ENCODE results near the gene RIOX2. TPM values are rescaled to one million over a fixed set of nuclear protein-coding genes. Genes with fewer than 3 reads are reported as not detected.

Gene RIOX2
- total RNA-seq = 24.0 and 25.4 TPM in 2 replicates
- long read RNA-seq, full-length matches to known transcripts = 147 of 249 reads
- long read RNA-seq, partial matches to known transcripts = 46 of 249 reads
- long read RNA-seq, other reads (novel, unspliced or antisense) = 56 of 249 reads

- DNase-seq (ENCODE audit: extremely low spot score, unreplicated experiment) = peak; percentile 89
- peaks cover 24% of the 10 kb centered on the region for H3K4me1 Mint-ChIP-seq (ENCODE audit: unreplicated experiment)
- peak within 1 kb of the TSS; percentile 85 for H3K27ac Mint-ChIP-seq (ENCODE audit: unreplicated experiment)
- no peak for TF ChIP-seq CTCF (IDR thresholded peaks at IDR 0.05)
- peak within 1 kb of the TSS; percentile 89 for H3K4me3 Mint-ChIP-seq (ENCODE audit: unreplicated experiment)
- H3K36me3 Mint-ChIP-seq (ENCODE audit: unreplicated experiment) = peaks cover 3% of the 10 kb centered on the region
- no peaks in the 10 kb centered on the region for H3K27me3 Mint-ChIP-seq (ENCODE audit: unreplicated experiment)
- no peaks in the 10 kb centered on the region for H3K9me3 Mint-ChIP-seq (ENCODE audit: unreplicated experiment)
These were observed at the start of gene RIOX2 for GRCh38 chr3:97971679-97972567. RIOX2 (minus strand) TSS chr3:97972431; CDS start chr3:97967593, 4,838 bp downstream.

GRCh38 chr3:98020412-98020811 is 48.2 kb upstream of the RIOX2 start:
- Mint-ChIP-seq H3K9me3 (ENCODE audit: unreplicated experiment) (no peaks in the 10 kb centered on the region), H3K4me1 (ENCODE audit: unreplicated experiment) (no peaks in the 10 kb centered on the region)
- no peak for TF ChIP-seq CTCF (IDR thresholded peaks at IDR 0.05)

GRCh38 chr3:98018301-98018700 is 46.1 kb upstream of the RIOX2 start:
- TF ChIP-seq CTCF (IDR thresholded peaks at IDR 0.05) = no peak
- Mint-ChIP-seq H3K27ac (ENCODE audit: unreplicated experiment) (no peak overlapping the region), H3K9me3 (ENCODE audit: unreplicated experiment) (no peaks in the 10 kb centered on the region), H3K27me3 (ENCODE audit: unreplicated experiment) (peaks cover 53% of the 10 kb centered on the region), H3K36me3 (ENCODE audit: unreplicated experiment) (no peaks in the 10 kb centered on the region), H3K4me3 (ENCODE audit: unreplicated experiment) (no peak overlapping the region), H3K4me1 (ENCODE audit: unreplicated experiment) (no peaks in the 10 kb centered on the region)
- no peak for DNase-seq (ENCODE audit: extremely low spot score, unreplicated experiment)

More at GRCh38 chr3:98020412-98020811, 48.2 kb upstream of the RIOX2 start:
- DNase-seq (ENCODE audit: extremely low spot score, unreplicated experiment) = no peak
- Mint-ChIP-seq H3K27me3 (ENCODE audit: unreplicated experiment) (peaks cover 46% of the 10 kb centered on the region), H3K4me3 (ENCODE audit: unreplicated experiment) (no peak overlapping the region), H3K36me3 (ENCODE audit: unreplicated experiment) (no peaks in the 10 kb centered on the region), H3K27ac (ENCODE audit: unreplicated experiment) (no peak overlapping the region)

- peaks cover 53% of the 10 kb centered on the region for H3K27me3 Mint-ChIP-seq (ENCODE audit: unreplicated experiment)
- H3K4me3 Mint-ChIP-seq (ENCODE audit: unreplicated experiment) = no peak overlapping the region
- H3K9me3 Mint-ChIP-seq (ENCODE audit: unreplicated experiment) = no peaks in the 10 kb centered on the region
- H3K27ac Mint-ChIP-seq (ENCODE audit: unreplicated experiment) = no peak overlapping the region
- no peak for DNase-seq (ENCODE audit: extremely low spot score, unreplicated experiment)
- no peaks in the 10 kb centered on the region for H3K36me3 Mint-ChIP-seq (ENCODE audit: unreplicated experiment)
- H3K4me1 Mint-ChIP-seq (ENCODE audit: unreplicated experiment) = no peaks in the 10 kb centered on the region
- no peak for TF ChIP-seq CTCF (IDR thresholded peaks at IDR 0.05)
These were observed 42.0 kb upstream of the RIOX2 start for GRCh38 chr3:98014268-98014585.
